Activated B cell treated with CpG ODN at 0.5 μM for 24 hours (primary cell): ENCODE data around the gene PRKAG2. TPM values are rescaled to one million over a fixed set of nuclear protein-coding genes. Genes with fewer than 3 reads are reported as not detected.

Experiments used
- ATAC-seq: fragments of 200-7000 bp; cut with Tn5 transposase; one replicate; pipeline ENCODE4 v1.10.0; 2021; ENCODE audit warnings: low read depth, mild to moderate bottlenecking, moderate library complexity
- CTCF ChIA-PET: fragments of 350-600 bp; sonication (Branson Sonifier 250); formaldehyde crosslinking; loops from one replicate; lab custom pipeline; 2021; ENCODE audit warnings: antibody characterized with exemption; lab: Charles Lee
- POLR2A ChIA-PET: fragments of 350-600 bp; sonication (Branson Sonifier 250); formaldehyde crosslinking; loops from one replicate; lab custom pipeline; 2021; ENCODE audit warnings: antibody characterized with exemption; lab: Charles Lee
- DNase-seq: peaks from one replicate; pipeline ENCODE4 v3.0.0; 2022
- H3K27ac Mint-ChIP-seq: one replicate; pipeline ENCODE4 v1.8.0; 2020; ENCODE audit warnings: mixed read lengths
- H3K27me3 Mint-ChIP-seq: one replicate; pipeline ENCODE4 v1.8.0; 2021; ENCODE audit warnings: mixed read lengths
- H3K36me3 Mint-ChIP-seq: one replicate; pipeline ENCODE4 v1.8.0; 2021; ENCODE audit warnings: low read depth, mixed read lengths
- H3K4me1 Mint-ChIP-seq: one replicate; pipeline ENCODE4 v1.8.0; 2021; ENCODE audit warnings: mixed read lengths
- H3K4me3 Mint-ChIP-seq: one replicate; pipeline ENCODE4 v1.8.0; 2020; ENCODE audit warnings: mild to moderate bottlenecking, mixed read lengths
- H3K9me3 Mint-ChIP-seq: one replicate; pipeline ENCODE4 v1.8.0; 2020; ENCODE audit warnings: mixed read lengths
- intact Hi-C: fragments of 100-400 bp; cut with micrococcal nuclease; formaldehyde crosslinking; loops from one replicate; pipeline ENCODE4 v1.15.1; 2024
- total RNA-seq: library from RNA; stranded (reverse); gene quantifications from 2 replicates; pipeline ENCODE4 v1.2.3, GENCODE V29; 2022
- TF ChIP-seq, protein P1 (sequence below): fragments of 200-600 bp; IDR thresholded peaks from one replicate; pipeline ENCODE4 v1.8.0; 2022; ENCODE audit warnings: antibody characterized with exemption, mild to moderate bottlenecking

PRKAG2 gene
- total RNA-seq, 1 donor from 2014 or later, result 19.7 TPM

DNA sequence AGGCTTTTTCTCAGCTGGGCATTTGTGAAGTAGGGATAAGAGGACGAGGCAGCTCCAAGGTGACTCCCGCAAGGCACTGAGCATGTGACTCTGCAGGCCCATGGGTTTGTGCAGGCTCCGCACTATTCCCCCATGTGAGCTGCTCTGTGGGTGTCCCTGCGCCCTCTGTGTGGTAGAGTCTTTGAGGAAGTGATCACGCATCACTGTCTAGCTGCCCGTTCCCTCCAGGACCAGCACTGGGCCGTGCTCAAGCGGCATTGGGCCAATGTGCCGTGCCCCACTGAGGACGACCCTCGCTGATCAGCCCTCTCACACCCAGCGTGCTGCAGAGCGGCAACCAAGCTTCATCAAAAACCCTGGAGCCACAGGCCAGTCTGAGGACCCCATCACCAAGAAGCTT, 7.5 kb downstream of the PRKAG2 start:
- peaks cover 33% of the 10 kb centered on the region for H3K4me1 Mint-ChIP-seq
- H3K27ac Mint-ChIP-seq, result no peak overlapping the region
- CTCF ChIA-PET, result no interaction called here
- POLR2A ChIA-PET, result interaction anchor here (0.8 kb wide), 1 partner anchor 280 kb away, joined by 3 read pairs; no protein-coding TSS in a partner anchor
- H3K9me3 Mint-ChIP-seq, result no peaks in the 10 kb centered on the region
- H3K4me3 Mint-ChIP-seq, result no peak overlapping the region
- no peak for DNase-seq
- no peak for ATAC-seq
- H3K27me3 Mint-ChIP-seq, result no peaks in the 10 kb centered on the region
- H3K36me3 Mint-ChIP-seq, result peaks cover 4% of the 10 kb centered on the region
- intact Hi-C loops, result no loop called here
- TF ChIP-seq, protein P1, sequence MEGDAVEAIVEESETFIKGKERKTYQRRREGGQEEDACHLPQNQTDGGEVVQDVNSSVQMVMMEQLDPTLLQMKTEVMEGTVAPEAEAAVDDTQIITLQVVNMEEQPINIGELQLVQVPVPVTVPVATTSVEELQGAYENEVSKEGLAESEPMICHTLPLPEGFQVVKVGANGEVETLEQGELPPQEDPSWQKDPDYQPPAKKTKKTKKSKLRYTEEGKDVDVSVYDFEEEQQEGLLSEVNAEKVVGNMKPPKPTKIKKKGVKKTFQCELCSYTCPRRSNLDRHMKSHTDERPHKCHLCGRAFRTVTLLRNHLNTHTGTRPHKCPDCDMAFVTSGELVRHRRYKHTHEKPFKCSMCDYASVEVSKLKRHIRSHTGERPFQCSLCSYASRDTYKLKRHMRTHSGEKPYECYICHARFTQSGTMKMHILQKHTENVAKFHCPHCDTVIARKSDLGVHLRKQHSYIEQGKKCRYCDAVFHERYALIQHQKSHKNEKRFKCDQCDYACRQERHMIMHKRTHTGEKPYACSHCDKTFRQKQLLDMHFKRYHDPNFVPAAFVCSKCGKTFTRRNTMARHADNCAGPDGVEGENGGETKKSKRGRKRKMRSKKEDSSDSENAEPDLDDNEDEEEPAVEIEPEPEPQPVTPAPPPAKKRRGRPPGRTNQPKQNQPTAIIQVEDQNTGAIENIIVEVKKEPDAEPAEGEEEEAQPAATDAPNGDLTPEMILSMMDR, result no peak

DNA sequence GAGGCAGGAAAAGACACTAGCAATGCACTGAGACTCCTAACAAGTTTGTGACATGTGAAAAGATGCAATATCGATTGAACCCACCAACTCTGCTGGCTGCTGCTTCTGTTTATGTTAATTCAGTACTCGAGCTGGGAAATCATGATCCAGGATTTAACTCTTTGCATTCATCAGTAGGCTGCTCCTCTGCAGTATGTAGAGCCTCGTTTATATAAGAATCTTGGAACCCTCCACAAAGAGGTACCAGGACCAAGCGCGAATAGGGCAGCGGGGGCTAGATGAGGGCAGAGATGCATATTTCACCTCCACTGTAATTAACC, 7.8 kb downstream of the PRKAG2 start:
- ChIA-PET POLR2A (interaction anchor here (0.8 kb wide), 1 partner anchor 280 kb away, joined by 3 read pairs; no protein-coding TSS in a partner anchor), CTCF (no interaction called here)
- no peak overlapping the region for H3K27ac Mint-ChIP-seq
- H3K27me3 Mint-ChIP-seq, result no peaks in the 10 kb centered on the region
- TF ChIP-seq, protein P1, result no peak
- H3K4me3 Mint-ChIP-seq, result no peak overlapping the region
- H3K36me3 Mint-ChIP-seq, result peaks cover 4% of the 10 kb centered on the region
- intact Hi-C loops, result no loop called here
- H3K4me1 Mint-ChIP-seq, result peaks cover 36% of the 10 kb centered on the region
- ATAC-seq (no peak), DNase-seq (no peak)
- H3K9me3 Mint-ChIP-seq, result no peaks in the 10 kb centered on the region

DNA sequence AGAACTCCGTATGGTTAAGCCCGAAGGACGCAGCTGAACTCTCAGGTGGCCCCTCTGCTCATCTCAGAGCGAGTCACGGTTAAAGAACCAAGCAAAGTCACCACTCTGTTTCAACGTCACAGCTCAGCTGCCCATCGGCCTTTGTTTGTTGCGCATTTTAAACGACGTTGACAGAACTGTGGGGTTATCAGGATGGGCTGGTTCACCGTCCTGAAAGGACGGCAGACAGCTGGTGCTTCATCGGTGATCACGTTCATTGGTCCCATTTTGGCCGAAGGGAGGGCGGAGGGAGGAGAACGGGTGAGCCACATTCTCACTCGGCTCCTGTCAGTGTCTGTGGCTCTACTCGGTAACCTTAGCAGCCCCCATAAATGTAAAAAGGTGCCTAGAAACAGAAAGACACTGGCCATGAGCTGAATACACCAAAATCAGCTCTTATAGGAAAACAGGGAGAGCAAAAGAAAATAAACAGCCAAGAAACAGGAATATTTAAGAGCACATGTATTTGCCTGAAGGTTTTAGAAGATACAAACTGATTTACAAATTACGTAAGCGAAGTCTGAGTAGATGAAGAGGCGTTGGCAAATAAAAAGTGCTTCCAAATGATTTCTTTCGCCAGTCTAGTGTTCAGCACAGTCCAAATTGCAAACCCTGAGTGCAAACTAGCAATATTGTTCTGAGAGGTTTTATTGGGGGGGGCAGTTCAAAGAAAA, 8.4 kb downstream of the PRKAG2 start:
- Mint-ChIP-seq H3K4me1 (peaks cover 40% of the 10 kb centered on the region), H3K27ac (no peak overlapping the region)

DNA sequence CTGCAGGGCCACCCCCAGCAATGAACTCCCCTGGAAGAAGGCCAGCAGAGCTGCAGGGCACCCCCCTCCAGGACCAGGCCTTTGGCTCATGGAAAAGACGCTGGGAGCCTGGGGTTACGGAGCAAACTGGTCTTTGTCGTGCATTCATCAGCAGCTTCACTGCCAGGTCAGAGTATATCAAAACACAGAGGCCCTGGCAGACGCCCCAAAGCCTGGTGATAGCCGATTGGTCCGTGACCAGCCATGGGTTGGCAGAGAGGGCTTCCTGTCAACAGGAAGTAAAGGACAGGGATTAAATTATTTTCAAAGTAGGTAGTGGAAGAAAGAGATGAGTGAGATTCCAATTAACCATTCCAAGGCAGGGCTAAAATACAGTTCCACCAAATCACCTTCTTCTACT, 9.0 kb downstream of the PRKAG2 start:
- ATAC-seq (no peak), DNase-seq (no peak)
- ChIA-PET POLR2A (no interaction called here), CTCF (interaction anchor here (0.6 kb wide), 1 partner anchor 50 kb away, joined by 3 read pairs; no protein-coding TSS in a partner anchor)
- Mint-ChIP-seq H3K4me1 (peaks cover 40% of the 10 kb centered on the region), H3K4me3 (no peak overlapping the region), H3K27me3 (no peaks in the 10 kb centered on the region), H3K9me3 (no peaks in the 10 kb centered on the region), H3K27ac (no peak overlapping the region), H3K36me3 (peaks cover 4% of the 10 kb centered on the region)
- TF ChIP-seq, protein P1, result no peak
- intact Hi-C loops, result no loop called here

More for the DNA sequence above, 8.4 kb downstream of the PRKAG2 start:
- H3K4me3 Mint-ChIP-seq, result no peak overlapping the region
- CTCF ChIA-PET, result interaction anchor here (0.6 kb wide), 1 partner anchor 50 kb away, joined by 3 read pairs; no protein-coding TSS in a partner anchor
- no peaks in the 10 kb centered on the region for H3K9me3 Mint-ChIP-seq
- H3K27me3 Mint-ChIP-seq, result no peaks in the 10 kb centered on the region
- ATAC-seq (no peak), DNase-seq (no peak)
- POLR2A ChIA-PET, result no interaction called here
- TF ChIP-seq, protein P1, result no peak
- H3K36me3 Mint-ChIP-seq, result peaks cover 4% of the 10 kb centered on the region
- intact Hi-C loops, result no loop called here

DNA sequence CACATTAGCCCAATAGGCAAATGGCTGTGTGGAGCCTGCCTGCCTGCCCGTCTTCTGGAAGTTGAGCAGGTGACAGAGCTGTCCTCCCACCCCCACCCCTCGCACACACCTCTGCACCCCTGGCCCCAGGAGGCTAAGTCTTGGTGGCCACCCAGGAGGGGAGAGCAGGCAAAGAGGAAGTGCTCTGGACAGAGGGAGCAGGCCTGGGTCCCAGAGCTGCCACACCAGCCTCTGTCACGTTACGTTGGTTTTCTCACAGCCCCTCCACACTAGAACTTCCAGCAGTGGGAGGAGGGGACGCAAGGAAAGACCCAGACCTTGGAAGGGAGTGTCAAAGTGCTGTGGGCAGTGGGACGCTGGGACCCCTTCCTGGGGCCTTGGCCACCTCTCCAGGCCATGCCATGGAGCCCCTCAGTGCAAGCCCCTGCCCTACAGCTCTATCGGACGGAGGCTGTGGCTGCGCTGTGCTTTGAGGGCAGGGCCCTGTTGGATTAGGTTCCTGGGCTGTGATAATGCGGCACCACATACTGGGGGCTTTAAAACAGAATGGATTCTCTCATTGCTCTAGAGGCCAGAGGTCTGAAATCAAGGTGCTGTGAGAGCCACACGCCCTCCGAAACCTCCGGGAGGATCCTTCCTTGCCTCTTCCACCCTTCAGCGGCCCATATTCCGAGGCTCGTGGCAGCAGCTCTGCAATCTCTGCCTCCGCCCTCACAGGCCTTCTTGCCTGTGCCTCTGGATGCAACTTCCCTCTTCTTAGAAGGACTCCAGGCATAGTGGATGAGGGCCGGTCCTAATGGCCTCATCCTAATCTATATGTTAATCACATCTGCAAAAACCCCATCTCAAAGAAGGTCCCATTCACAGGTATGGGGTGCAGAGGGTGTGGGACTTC, 9.9 kb downstream of the PRKAG2 start:
- Mint-ChIP-seq H3K4me3 (no peak overlapping the region), H3K36me3 (peaks cover 4% of the 10 kb centered on the region), H3K27ac (no peak overlapping the region), H3K9me3 (no peaks in the 10 kb centered on the region), H3K27me3 (no peaks in the 10 kb centered on the region), H3K4me1 (peaks cover 37% of the 10 kb centered on the region)
- intact Hi-C loops, result no loop called here
- ATAC-seq (no peak), DNase-seq (no peak)
- TF ChIP-seq, protein P1, result no peak
- ChIA-PET POLR2A (no interaction called here), CTCF (no interaction called here)
